IPS-20b (cell line): ENCODE results near the gene CDKN1A.

ENCODE experiments used
- H3K27ac ChIP-seq: one replicate; pipeline ENCODE4 v1.5.1; 2013; ENCODE audit warnings: low read length
- H3K27me3 ChIP-seq: 2 replicates; pipeline ENCODE4 v1.6.1; 2013; ENCODE audit warnings: mild to moderate bottlenecking, low read length, inconsistent platforms; ENCODE audit not compliant: insufficient read depth
- H3K36me3 ChIP-seq: 2 replicates; pipeline ENCODE4 v1.6.1; 2013; ENCODE audit warnings: low read depth, mild to moderate bottlenecking, inconsistent platforms, low read length, moderate library complexity; ENCODE audit not compliant: insufficient read depth
- H3K4me1 ChIP-seq: 2 replicates; pipeline ENCODE4 v1.6.1; 2013; ENCODE audit warnings: mild to moderate bottlenecking, control low read depth, inconsistent platforms, low read length, moderate library complexity; ENCODE audit not compliant: insufficient read depth
- H3K4me3 ChIP-seq: 2 replicates; pipeline ENCODE4 v1.5.1; 2013; ENCODE audit warnings: mild to moderate bottlenecking, low read length, inconsistent platforms
- H3K9ac ChIP-seq: 2 replicates; pipeline ENCODE4 v1.6.1; 2013; ENCODE audit warnings: low read depth, mild to moderate bottlenecking, inconsistent platforms, low read length, moderate library complexity
- H3K9me3 ChIP-seq: 2 replicates; pipeline ENCODE4 v1.6.1; 2013; ENCODE audit warnings: mild to moderate bottlenecking, low read depth, low read length, inconsistent platforms; ENCODE audit not compliant: insufficient read depth

The CDKN1A gene

GRCh38 chr6:36692861-36693702, 14.6 kb downstream of the CDKN1A start:
- Histone ChIP-seq H3K9ac (no peak overlapping the region), H3K27me3 (no peaks in the 10 kb centered on the region), H3K36me3 (no peaks in the 10 kb centered on the region), H3K9me3 (no peaks in the 10 kb centered on the region), H3K4me1 (no peaks in the 10 kb centered on the region), H3K27ac (no peak overlapping the region), H3K4me3 (no peak overlapping the region)

GRCh38 chr6:36694616-36695015, 16.1 kb downstream of the CDKN1A start:
- H3K9ac ChIP-seq, result no peak overlapping the region
- H3K4me1 ChIP-seq, result no peaks in the 10 kb centered on the region
- no peak overlapping the region for H3K4me3 ChIP-seq
- no peaks in the 10 kb centered on the region for H3K36me3 ChIP-seq
- H3K9me3 ChIP-seq, result no peaks in the 10 kb centered on the region
- H3K27ac ChIP-seq, result no peak overlapping the region
- H3K27me3 ChIP-seq, result no peaks in the 10 kb centered on the region

GRCh38 chr6:36695414-36695813, 16.9 kb downstream of the CDKN1A start:
- H3K36me3 ChIP-seq, result no peaks in the 10 kb centered on the region
- H3K9ac ChIP-seq, result no peak overlapping the region
- no peaks in the 10 kb centered on the region for H3K27me3 ChIP-seq
- no peak overlapping the region for H3K4me3 ChIP-seq
- H3K9me3 ChIP-seq, result no peaks in the 10 kb centered on the region
- H3K27ac ChIP-seq, result no peak overlapping the region
- no peaks in the 10 kb centered on the region for H3K4me1 ChIP-seq

GRCh38 chr6:36697481-36697903, 19.0 kb downstream of the CDKN1A start, which contains the start of gene RAB44:
TSS of gene RAB44 (plus strand) at chr6:36697826. CDS start at chr6:36704236, 6,410 bp downstream.
- H3K36me3 ChIP-seq, result no peaks in the 10 kb centered on the region
- no peaks in the 10 kb centered on the region for H3K27me3 ChIP-seq
- H3K9me3 ChIP-seq, result no peaks in the 10 kb centered on the region
- H3K4me1 ChIP-seq, result no peaks in the 10 kb centered on the region
- no peak within 1 kb of the TSS for H3K9ac ChIP-seq
- no peak within 1 kb of the TSS for H3K27ac ChIP-seq
- no peak within 1 kb of the TSS for H3K4me3 ChIP-seq

GRCh38 chr6:36698196-36698595, 19.7 kb downstream of the CDKN1A start:
- Histone ChIP-seq H3K27ac (no peak overlapping the region), H3K4me3 (no peak overlapping the region), H3K27me3 (no peaks in the 10 kb centered on the region), H3K9me3 (no peaks in the 10 kb centered on the region), H3K36me3 (no peaks in the 10 kb centered on the region), H3K4me1 (no peaks in the 10 kb centered on the region), H3K9ac (no peak overlapping the region)

GRCh38 chr6:36698871-36699271, 20.4 kb downstream of the CDKN1A start:
- no peak overlapping the region for H3K4me3 ChIP-seq
- H3K27ac ChIP-seq, result no peak overlapping the region
- no peaks in the 10 kb centered on the region for H3K36me3 ChIP-seq
- H3K9me3 ChIP-seq, result no peaks in the 10 kb centered on the region
- H3K4me1 ChIP-seq, result no peaks in the 10 kb centered on the region
- no peak overlapping the region for H3K9ac ChIP-seq
- H3K27me3 ChIP-seq, result no peaks in the 10 kb centered on the region

GRCh38 chr6:36699348-36699747, 20.8 kb downstream of the CDKN1A start:
- H3K36me3 ChIP-seq, result no peaks in the 10 kb centered on the region
- H3K27me3 ChIP-seq, result no peaks in the 10 kb centered on the region
- H3K4me1 ChIP-seq, result no peaks in the 10 kb centered on the region
- H3K4me3 ChIP-seq, result no peak overlapping the region
- H3K9me3 ChIP-seq, result no peaks in the 10 kb centered on the region
- H3K9ac ChIP-seq, result no peak overlapping the region
- H3K27ac ChIP-seq, result no peak overlapping the region

- H3K36me3 ChIP-seq, result no peaks in the 10 kb centered on the region
- H3K4me1 ChIP-seq, result no peaks in the 10 kb centered on the region
- no peak overlapping the region for H3K4me3 ChIP-seq
- no peak overlapping the region for H3K27ac ChIP-seq
- H3K27me3 ChIP-seq, result no peaks in the 10 kb centered on the region
- H3K9me3 ChIP-seq, result no peaks in the 10 kb centered on the region
- H3K9ac ChIP-seq, result no peak overlapping the region
Measured at GRCh38 chr6:36700071-36700812, 21.7 kb downstream of the CDKN1A start.

- Histone ChIP-seq H3K9me3 (no peaks in the 10 kb centered on the region), H3K27ac (no peak overlapping the region), H3K4me3 (no peak overlapping the region), H3K9ac (no peak overlapping the region), H3K4me1 (no peaks in the 10 kb centered on the region), H3K27me3 (no peaks in the 10 kb centered on the region), H3K36me3 (no peaks in the 10 kb centered on the region)
Measured at GRCh38 chr6:36700831-36701230, 22.3 kb downstream of the CDKN1A start.

GRCh38 chr6:36701401-36701991, 23.0 kb downstream of the CDKN1A start:
- Histone ChIP-seq H3K27me3 (no peaks in the 10 kb centered on the region), H3K27ac (no peak overlapping the region), H3K9ac (no peak overlapping the region), H3K9me3 (no peaks in the 10 kb centered on the region), H3K4me1 (no peaks in the 10 kb centered on the region), H3K4me3 (no peak overlapping the region), H3K36me3 (no peaks in the 10 kb centered on the region)

GRCh38 chr6:36702656-36703055, 24.1 kb downstream of the CDKN1A start:
- Histone ChIP-seq H3K9ac (no peak overlapping the region), H3K9me3 (no peaks in the 10 kb centered on the region)

More at GRCh38 chr6:36702656-36703055, 24.1 kb downstream of the CDKN1A start:
- H3K27ac ChIP-seq, result no peak overlapping the region
- no peaks in the 10 kb centered on the region for H3K27me3 ChIP-seq
- H3K36me3 ChIP-seq, result no peaks in the 10 kb centered on the region
- H3K4me3 ChIP-seq, result no peak overlapping the region
- H3K4me1 ChIP-seq, result no peaks in the 10 kb centered on the region
